Stimulated activated CD4-positive, alpha-beta T cell treated with anti-CD3 and anti-CD28 coated beads, Interleukin-12 subunit alpha, Interleukin-12 subunit beta, amount 100 ng/mL, for 48 hours (primary cell): Measurements from ENCODE around the gene SPCS1.
"Not testable (repeated sequence)": the region's sequence is repeated elsewhere in the genome, so short reads cannot be mapped to it uniquely, and the experiment has no call there.

Experiments used
- DNase-seq, 3 donors: peaks; one replicate each; pipeline ENCODE4 v3.0.0-alpha.2; 2020; ENCODE audit warnings: low read depth in 2 of 3, low spot score in 1 of 3

Gene SPCS1

GRCh38 chr3:52728753-52729152 is 22.8 kb downstream of the SPCS1 start:
- not testable (repeated sequence) for DNase-seq

- no peak for DNase-seq
Observed at GRCh38 chr3:52730681-52731080, 24.8 kb downstream of the SPCS1 start.

- DNase-seq = no peak
Observed at GRCh38 chr3:52731590-52731989, 25.7 kb downstream of the SPCS1 start.

- no peak for DNase-seq
Observed at GRCh38 chr3:52733256-52733891, 27.5 kb downstream of the SPCS1 start.

GRCh38 chr3:52739730-52740129 is 33.8 kb downstream of the SPCS1 start:
- no peak for DNase-seq

GRCh38 chr3:52742418-52743041 is 36.6 kb downstream of the SPCS1 start:
- peak in 1 of 3 donors; percentile 15 for DNase-seq

GRCh38 chr3:52743152-52743551 is 37.2 kb downstream of the SPCS1 start:
- no peak for DNase-seq

- no peak for DNase-seq
Observed at GRCh38 chr3:52743721-52744120, 37.8 kb downstream of the SPCS1 start.

GRCh38 chr3:52752045-52752660 is 46.2 kb downstream of the SPCS1 start:
- no peak for DNase-seq

- no peak for DNase-seq
Observed at GRCh38 chr3:52754373-52754772, 48.5 kb downstream of the SPCS1 start.

GRCh38 chr3:52756141-52756540 is 50.2 kb downstream of the SPCS1 start:
- no peak for DNase-seq
